ENCODE measurements around the gene DGKQ.

DGKQ gene

GRCh38 chr4:950136-951020, 23.0 kb downstream of the DGKQ start:
- no peaks in the 10 kb centered on the region for H3K79me2 ChIP-seq (ENCODE audit: low read length)
- no peaks in the 10 kb centered on the region for H3K36me3 ChIP-seq (replicated peaks; ENCODE audit: insufficient read depth, low read length)
- no peak overlapping the region for H3K9ac ChIP-seq (ENCODE audit: low read length)
- no peak overlapping the region for H3K4me2 ChIP-seq (ENCODE audit: low read depth, low read length)
- no peak overlapping the region for H2AFZ ChIP-seq (ENCODE audit: low read length)
- DNase-seq = no peak
- no peaks in the 10 kb centered on the region for H3K9me2 ChIP-seq (replicated peaks; ENCODE audit: insufficient read depth, low read length)
- TF ChIP-seq EZH2 (optimal IDR thresholded peaks at IDR 0.05; ENCODE audit: low read depth, low read length) = no peak
- no peak for TF ChIP-seq CTCF (IDR thresholded peaks at IDR 0.05; ENCODE audit: low read length)
- no peak for TF ChIP-seq EZH2phosphoT487 (IDR thresholded peaks at IDR 0.05; ENCODE audit: low read length)
- H3K27me3 ChIP-seq (replicated peaks; ENCODE audit: insufficient read depth, low read length) = no peaks in the 10 kb centered on the region
- H3K9me3 ChIP-seq (replicated peaks; ENCODE audit: insufficient read depth, low read length) = no peaks in the 10 kb centered on the region
- H3F3A ChIP-seq (ENCODE audit: insufficient read depth, low read length) = no peaks in the 10 kb centered on the region
- H3K27ac ChIP-seq (ENCODE audit: low read length) = no peak overlapping the region
- H3K4me1 ChIP-seq (ENCODE audit: low read length) = no peaks in the 10 kb centered on the region
- H3K4me3 ChIP-seq (ENCODE audit: low read length) = no peak overlapping the region
- H4K20me1 ChIP-seq (ENCODE audit: insufficient read depth, low read length) = no peaks in the 10 kb centered on the region

- Histone ChIP-seq H3K9ac (ENCODE audit: low read length) (no peak overlapping the region), H3K4me1 (ENCODE audit: low read length) (no peaks in the 10 kb centered on the region), H3K27ac (ENCODE audit: low read length) (no peak overlapping the region), H3F3A (ENCODE audit: insufficient read depth, low read length) (no peaks in the 10 kb centered on the region), H3K4me2 (ENCODE audit: low read depth, low read length) (no peak overlapping the region), H3K36me3 (replicated peaks; ENCODE audit: insufficient read depth, low read length) (no peaks in the 10 kb centered on the region), H3K4me3 (ENCODE audit: low read length) (no peak overlapping the region), H3K79me2 (ENCODE audit: low read length) (no peaks in the 10 kb centered on the region), H3K9me2 (replicated peaks; ENCODE audit: insufficient read depth, low read length) (no peaks in the 10 kb centered on the region), H2AFZ (ENCODE audit: low read length) (no peak overlapping the region), H4K20me1 (ENCODE audit: insufficient read depth, low read length) (no peaks in the 10 kb centered on the region), H3K27me3 (replicated peaks; ENCODE audit: insufficient read depth, low read length) (no peaks in the 10 kb centered on the region), H3K9me3 (replicated peaks; ENCODE audit: insufficient read depth, low read length) (no peaks in the 10 kb centered on the region)
- no peak for TF ChIP-seq CTCF (IDR thresholded peaks at IDR 0.05; ENCODE audit: low read length)
- no peak for TF ChIP-seq EZH2 (optimal IDR thresholded peaks at IDR 0.05; ENCODE audit: low read depth, low read length)
- TF ChIP-seq EZH2phosphoT487 (IDR thresholded peaks at IDR 0.05; ENCODE audit: low read length) = no peak
- DNase-seq = no peak
These were observed 23.7 kb downstream of the DGKQ start for GRCh38 chr4:949656-950055.

DNA sequence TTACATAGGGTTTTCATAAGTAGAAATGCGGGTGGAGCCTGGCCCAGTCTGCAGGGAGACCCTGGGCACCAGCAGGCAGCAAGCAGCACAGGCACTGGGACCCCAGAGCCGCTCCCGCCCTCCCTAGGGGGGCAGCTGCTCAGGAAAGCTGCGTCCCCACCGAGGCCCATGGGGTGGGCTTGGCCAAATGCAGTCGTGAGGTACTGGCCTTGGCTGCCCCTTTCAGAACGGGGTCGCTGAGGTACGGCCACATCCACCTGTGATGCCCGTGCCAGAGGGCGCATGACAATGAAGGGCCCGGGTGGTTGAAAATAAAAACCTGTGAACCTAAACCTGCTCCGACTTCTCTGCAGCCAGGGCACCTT, 24.5 kb downstream of the DGKQ start:
- Histone ChIP-seq H3K9me2 (replicated peaks; ENCODE audit: insufficient read depth, low read length) (no peaks in the 10 kb centered on the region), H3K9me3 (replicated peaks; ENCODE audit: insufficient read depth, low read length) (no peaks in the 10 kb centered on the region), H3K9ac (ENCODE audit: low read length) (no peak overlapping the region)

More for the DNA sequence above, 24.5 kb downstream of the DGKQ start:
- TF ChIP-seq EZH2 (optimal IDR thresholded peaks at IDR 0.05; ENCODE audit: low read depth, low read length) = no peak
- no peak for TF ChIP-seq CTCF (IDR thresholded peaks at IDR 0.05; ENCODE audit: low read length)
- TF ChIP-seq EZH2phosphoT487 (IDR thresholded peaks at IDR 0.05; ENCODE audit: low read length) = no peak
- Histone ChIP-seq H3K27ac (ENCODE audit: low read length) (no peak overlapping the region), H3K4me3 (ENCODE audit: low read length) (no peak overlapping the region), H4K20me1 (ENCODE audit: insufficient read depth, low read length) (no peaks in the 10 kb centered on the region), H3K79me2 (ENCODE audit: low read length) (no peaks in the 10 kb centered on the region), H3K4me2 (ENCODE audit: low read depth, low read length) (no peak overlapping the region), H3K36me3 (replicated peaks; ENCODE audit: insufficient read depth, low read length) (no peaks in the 10 kb centered on the region), H3F3A (ENCODE audit: insufficient read depth, low read length) (no peaks in the 10 kb centered on the region), H2AFZ (ENCODE audit: low read length) (no peak overlapping the region), H3K27me3 (replicated peaks; ENCODE audit: insufficient read depth, low read length) (no peaks in the 10 kb centered on the region), H3K4me1 (ENCODE audit: low read length) (no peaks in the 10 kb centered on the region)
- no peak for DNase-seq
